Kidney (tissue), 22 donors: ENCODE measurements around the gene TOP2A. TPM values are rescaled to one million over a fixed set of nuclear protein-coding genes. Genes with fewer than 3 reads are reported as not detected.

Source experiments
- DNase-seq, 5 donors: peaks; one replicate each; pipeline ENCODE4 v3.0.0-alpha.2; 2013 to 2020
- FAIRE-seq: peaks from 2 replicates; lab custom pipeline; 2012; peaks lifted over from hg19 to GRCh38; lab: Jason Lieb, UNC
- H3K27ac ChIP-seq, 2 donors: one replicate each; pipeline ENCODE4 v1.7.0; 2013; ENCODE audit warnings: low read depth in 2 of 2, low read length in 2 of 2, inconsistent platforms in 1 of 2
- H3K27me3 ChIP-seq: one replicate; pipeline ENCODE4 v1.7.1; 2013; ENCODE audit warnings: low read length, inconsistent platforms; ENCODE audit not compliant: control insufficient read depth, insufficient read depth
- H3K36me3 ChIP-seq, 3 donors: one replicate each; pipeline versions ENCODE4 v1.7.0 to v1.7.1; 2013; ENCODE audit warnings: low read length in 3 of 3, control low read depth in 1 of 3, inconsistent platforms in 1 of 3; ENCODE audit not compliant: insufficient read depth in 3 of 3, control insufficient read depth in 2 of 3
- H3K4me1 ChIP-seq, 3 donors: one replicate each; pipeline versions ENCODE4 v1.7.0 to v1.7.1; 2013; ENCODE audit warnings: low read length in 3 of 3, inconsistent platforms in 1 of 3, low read depth in 1 of 3; ENCODE audit not compliant: control insufficient read depth in 2 of 3, insufficient read depth in 2 of 3
- H3K4me3 ChIP-seq, 3 donors: one replicate each; pipeline versions ENCODE4 v1.7.0 to v1.8.1; 2013; ENCODE audit warnings: low read length in 3 of 3, control low read depth in 1 of 3, inconsistent platforms in 1 of 3
- H3K9ac ChIP-seq, 3 donors: one replicate each; pipeline versions ENCODE4 v1.7.0 to v1.7.1; 2013; ENCODE audit warnings: low read length in 3 of 3, control low read depth in 1 of 3, inconsistent platforms in 1 of 3
- H3K9me3 ChIP-seq, 3 donors: one replicate each; pipeline versions ENCODE4 v1.7.0 to v1.7.1; 2013; ENCODE audit warnings: low read length in 3 of 3, control low read depth in 1 of 3, inconsistent platforms in 1 of 3; ENCODE audit not compliant: control insufficient read depth in 2 of 3, insufficient read depth in 1 of 3
- CTCF ChIP-seq: IDR thresholded peaks from 3 replicates; pipeline ENCODE4 v1.5.1; 2012; ENCODE audit warnings: mild to moderate bottlenecking, moderate library complexity, borderline replicate concordance; ENCODE audit not compliant: insufficient read depth; ENCODE audit errors: extremely low read depth
- intact Hi-C: fragments of 100-400 bp; cut with DNase I; formaldehyde crosslinking; loops from one replicate; pipeline ENCODE4 v1.11.1; 2022
- long read RNA-seq, 10 donors: library from polyadenylated mRNA in 1 of 10; unstranded in 1 of 10; transcript quantifications; one replicate each; pipeline ENCODE4 v2.0.0 and lab custom pipeline, GENCODE V29; 2021 to 2026
- polyA plus RNA-seq: library from polyadenylated mRNA; stranded (reverse); fragments of 350-450 nt; fragmentation: Illumina TruSeq; extraction: RNeasy Lipid Tissue Mini Kit (QIAGEN cat#74804); gene quantifications from one replicate; pipeline ENCODE4 v1.2.3, GENCODE V29; 2014; ENCODE audit warnings: low read depth, low replicate concordance; ENCODE audit not compliant: insufficient read depth
- total RNA-seq: library from RNA; stranded (reverse); fragmentation: NEBNext Ultra II Directional; extraction: Animal tissue kit (Norgen Biotek cat#: 25700); gene quantifications from one replicate; pipeline ENCODE4 v1.2.1, GENCODE V29; 2021
- donor health status: control.
- donor health status: control.
- donor health status: control.
- donor health status: control.
- donor health status: control.
- donor health status: DM: yes; HTN: yes; CAD: no.
- donor health status: Normal renal cell carcinoma (clear cell type).

Gene TOP2A, protein sequence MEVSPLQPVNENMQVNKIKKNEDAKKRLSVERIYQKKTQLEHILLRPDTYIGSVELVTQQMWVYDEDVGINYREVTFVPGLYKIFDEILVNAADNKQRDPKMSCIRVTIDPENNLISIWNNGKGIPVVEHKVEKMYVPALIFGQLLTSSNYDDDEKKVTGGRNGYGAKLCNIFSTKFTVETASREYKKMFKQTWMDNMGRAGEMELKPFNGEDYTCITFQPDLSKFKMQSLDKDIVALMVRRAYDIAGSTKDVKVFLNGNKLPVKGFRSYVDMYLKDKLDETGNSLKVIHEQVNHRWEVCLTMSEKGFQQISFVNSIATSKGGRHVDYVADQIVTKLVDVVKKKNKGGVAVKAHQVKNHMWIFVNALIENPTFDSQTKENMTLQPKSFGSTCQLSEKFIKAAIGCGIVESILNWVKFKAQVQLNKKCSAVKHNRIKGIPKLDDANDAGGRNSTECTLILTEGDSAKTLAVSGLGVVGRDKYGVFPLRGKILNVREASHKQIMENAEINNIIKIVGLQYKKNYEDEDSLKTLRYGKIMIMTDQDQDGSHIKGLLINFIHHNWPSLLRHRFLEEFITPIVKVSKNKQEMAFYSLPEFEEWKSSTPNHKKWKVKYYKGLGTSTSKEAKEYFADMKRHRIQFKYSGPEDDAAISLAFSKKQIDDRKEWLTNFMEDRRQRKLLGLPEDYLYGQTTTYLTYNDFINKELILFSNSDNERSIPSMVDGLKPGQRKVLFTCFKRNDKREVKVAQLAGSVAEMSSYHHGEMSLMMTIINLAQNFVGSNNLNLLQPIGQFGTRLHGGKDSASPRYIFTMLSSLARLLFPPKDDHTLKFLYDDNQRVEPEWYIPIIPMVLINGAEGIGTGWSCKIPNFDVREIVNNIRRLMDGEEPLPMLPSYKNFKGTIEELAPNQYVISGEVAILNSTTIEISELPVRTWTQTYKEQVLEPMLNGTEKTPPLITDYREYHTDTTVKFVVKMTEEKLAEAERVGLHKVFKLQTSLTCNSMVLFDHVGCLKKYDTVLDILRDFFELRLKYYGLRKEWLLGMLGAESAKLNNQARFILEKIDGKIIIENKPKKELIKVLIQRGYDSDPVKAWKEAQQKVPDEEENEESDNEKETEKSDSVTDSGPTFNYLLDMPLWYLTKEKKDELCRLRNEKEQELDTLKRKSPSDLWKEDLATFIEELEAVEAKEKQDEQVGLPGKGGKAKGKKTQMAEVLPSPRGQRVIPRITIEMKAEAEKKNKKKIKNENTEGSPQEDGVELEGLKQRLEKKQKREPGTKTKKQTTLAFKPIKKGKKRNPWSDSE (N-terminal part only)
- total RNA-seq (2.7 TPM), polyA plus RNA-seq (0.82 TPM)
- long read RNA-seq, donor 1, partial matches to known transcripts, result 55 of 55 reads
- long read RNA-seq, donor 1, other reads (novel, unspliced or antisense), result 0 of 55 reads
- long read RNA-seq, donor 2, full-length matches to known transcripts, result 2 of 29 reads
- long read RNA-seq, donor 2, partial matches to known transcripts, result 27 of 29 reads
- long read RNA-seq, donor 2, other reads (novel, unspliced or antisense), result 0 of 29 reads
- long read RNA-seq, donor 3, partial matches to known transcripts, result 41 of 42 reads
- long read RNA-seq, donor 3, other reads (novel, unspliced or antisense), result 0 of 42 reads
- long read RNA-seq, donor 4, full-length matches to known transcripts, result 1 of 63 reads
- long read RNA-seq, donor 4, partial matches to known transcripts, result 62 of 63 reads
- long read RNA-seq, donor 4, other reads (novel, unspliced or antisense), result 0 of 63 reads
- long read RNA-seq, donor 5, result 0 reads
- long read RNA-seq, donor 6, partial matches to known transcripts, result 58 of 59 reads
- long read RNA-seq, donor 6, other reads (novel, unspliced or antisense), result 0 of 59 reads
- long read RNA-seq, donor 7, partial matches to known transcripts, result 3 of 4 reads
- long read RNA-seq, donor 7, other reads (novel, unspliced or antisense), result 1 of 4 reads
- long read RNA-seq, donor 8, partial matches to known transcripts, result 66 of 66 reads
- long read RNA-seq, donor 8, other reads (novel, unspliced or antisense), result 0 of 66 reads
- long read RNA-seq, donor 9, partial matches to known transcripts, result 0 of 2 reads
- long read RNA-seq, donor 9, other reads (novel, unspliced or antisense), result 0 of 2 reads
- long read RNA-seq, donor 10, partial matches to known transcripts, result 57 of 58 reads
- long read RNA-seq, donor 10, other reads (novel, unspliced or antisense), result 0 of 58 reads

GRCh38 chr17:40417609-40418427 is at the start of gene TOP2A:
Gene TOP2A (minus strand): TSS chr17:40417896. CDS start chr17:40417791, 105 bp downstream.
- FAIRE-seq, result peak; percentile 99
- Histone ChIP-seq H3K27ac (peak within 1 kb of the TSS in 1 of 2 donors; percentile 12), H3K36me3 (no peaks in the 10 kb centered on the region), H3K4me1 (peaks cover 0 to 7% (median 4%) of the 10 kb centered on the region in 3 donors), H3K9ac (peak within 1 kb of the TSS in 2 of 3 donors; percentile 65 to 86), H3K27me3 (no peaks in the 10 kb centered on the region), H3K4me3 (peak within 1 kb of the TSS; percentile 62 to 90 (median 82)), H3K9me3 (no peaks in the 10 kb centered on the region)
- no peak for TF ChIP-seq CTCF
- peak; percentile 95 to 100 (median 99) for DNase-seq
- intact Hi-C loops, result loop anchor here (10.0 kb wide), 1 partner anchor 53 kb away; the partner anchor contains the start of gene GJD3

DNA sequence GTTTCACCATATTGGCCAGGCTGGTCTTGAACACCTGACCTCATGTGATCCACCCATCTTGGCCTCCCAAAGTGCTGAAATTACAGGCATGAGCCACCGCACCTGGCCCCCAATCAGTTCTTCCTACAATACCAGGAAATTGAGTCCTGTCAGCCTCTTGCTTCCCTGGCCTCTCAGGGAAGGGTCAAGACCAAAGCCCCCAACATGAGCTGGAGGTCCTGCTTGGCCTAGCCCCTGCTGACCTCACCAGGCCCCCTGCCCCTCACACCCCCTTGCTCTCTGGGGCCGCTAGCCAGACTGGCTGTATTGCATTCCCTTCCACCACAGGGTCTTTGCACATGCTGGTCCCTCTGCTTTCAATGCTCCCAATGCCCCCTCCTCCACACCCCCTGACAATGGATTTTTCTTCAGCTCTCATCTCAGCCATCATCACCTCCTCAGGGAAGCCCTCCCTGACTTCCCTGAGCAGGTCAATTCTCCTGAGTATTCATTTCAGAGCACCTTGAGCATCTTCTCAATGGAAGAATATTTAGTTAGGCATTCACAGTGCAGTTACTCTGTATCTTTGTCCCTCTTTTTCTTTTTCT is 49.7 kb upstream of the TOP2A start:
- no peak overlapping the region for H3K27ac ChIP-seq
- H3K9me3 ChIP-seq, result no peaks in the 10 kb centered on the region
- H3K4me3 ChIP-seq, result no peak overlapping the region
- no peak for DNase-seq
- peaks cover 0 to 8% (median 3%) of the 10 kb centered on the region in 3 donors for H3K4me1 ChIP-seq
- no peak overlapping the region for H3K9ac ChIP-seq
- TF ChIP-seq CTCF, result no peak
- no peak for FAIRE-seq
- no peaks in the 10 kb centered on the region for H3K36me3 ChIP-seq
- H3K27me3 ChIP-seq, result no peaks in the 10 kb centered on the region
- intact Hi-C loops, result no loop called here
